NT2/D1 (cell line): ENCODE measurements around the gene HOATZ.

Source experiments
- DNase-seq: peaks from one replicate; pipeline ENCODE4 v3.0.0-alpha.2; 2011; ENCODE audit warnings: low read depth, low spot score
- H3K27me3 ChIP-seq: 2 replicates; pipeline ENCODE4 v1.6.0; 2011; ENCODE audit warnings: mild to moderate bottlenecking; ENCODE audit not compliant: insufficient read length, insufficient read depth
- H3K36me3 ChIP-seq: 2 replicates; pipeline ENCODE4 v1.6.1; 2011; ENCODE audit warnings: mild to moderate bottlenecking, low read length, mixed read lengths; ENCODE audit not compliant: insufficient read depth, insufficient read length
- H3K4me1 ChIP-seq: 2 replicates; pipeline ENCODE4 v1.5.1; 2011; ENCODE audit not compliant: insufficient read depth, insufficient read length
- H3K4me3 ChIP-seq: 2 replicates; pipeline ENCODE4 v1.5.1; 2011; ENCODE audit warnings: low read depth; ENCODE audit not compliant: insufficient read length
- H3K9ac ChIP-seq: 2 replicates; pipeline ENCODE4 v1.6.0; 2011; ENCODE audit warnings: low read depth; ENCODE audit not compliant: insufficient read length
- H3K9me3 ChIP-seq: 2 replicates; pipeline ENCODE4 v1.5.1; 2011; ENCODE audit warnings: mild to moderate bottlenecking, low read length; ENCODE audit not compliant: insufficient read depth
- SUZ12 ChIP-seq: IDR thresholded peaks from 2 replicates; pipeline ENCODE4 v1.6.1; 2011; ENCODE audit not compliant: insufficient read length, insufficient read depth; ENCODE audit errors: extremely low read depth
- YY1 ChIP-seq: IDR thresholded peaks from 2 replicates; pipeline ENCODE4 v1.6.1; 2011; ENCODE audit not compliant: insufficient read length, insufficient read depth
- ZNF274 ChIP-seq: IDR thresholded peaks from 2 replicates; pipeline ENCODE4 v1.6.1; 2011; ENCODE audit warnings: mild to moderate bottlenecking, low read depth, low read length

HOATZ gene

GRCh38 chr11:111530091-111530490 lies 15.5 kb downstream of the HOATZ start:
- Histone ChIP-seq H3K9ac (no peak overlapping the region), H3K4me3 (no peak overlapping the region), H3K27me3 (peaks cover 3% of the 10 kb centered on the region), H3K9me3 (no peaks in the 10 kb centered on the region), H3K36me3 (no peaks in the 10 kb centered on the region), H3K4me1 (peaks cover 1% of the 10 kb centered on the region)
- no peak for DNase-seq
- TF ChIP-seq YY1 (no peak), ZNF274 (no peak), SUZ12 (no peak)

DNA sequence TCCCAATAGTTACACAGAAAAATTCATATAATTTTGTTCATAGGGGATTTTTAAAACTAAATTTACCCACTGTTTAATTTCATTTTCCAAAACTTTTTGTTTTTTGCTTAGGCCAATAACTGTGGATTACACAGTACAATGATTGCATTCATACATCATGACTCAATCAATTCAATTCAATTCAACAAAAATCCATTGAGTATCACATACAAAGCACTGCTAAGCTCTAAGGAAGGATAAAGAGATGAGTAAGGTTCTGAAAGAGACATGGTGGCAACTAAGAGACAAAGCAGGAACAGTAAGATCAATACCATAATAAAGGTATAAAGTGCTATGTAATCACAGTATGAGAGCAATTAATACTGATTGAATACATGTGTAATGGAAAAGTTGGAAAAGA lies 16.6 kb downstream of the HOATZ start:
- Histone ChIP-seq H3K36me3 (no peaks in the 10 kb centered on the region), H3K4me1 (peaks cover 1% of the 10 kb centered on the region), H3K9me3 (no peaks in the 10 kb centered on the region), H3K27me3 (peaks cover 3% of the 10 kb centered on the region), H3K4me3 (no peak overlapping the region), H3K9ac (no peak overlapping the region)
- TF ChIP-seq ZNF274 (no peak), SUZ12 (no peak), YY1 (no peak)
- no peak for DNase-seq

- Histone ChIP-seq H3K9ac (no peak overlapping the region), H3K9me3 (no peaks in the 10 kb centered on the region), H3K4me3 (no peak overlapping the region), H3K36me3 (no peaks in the 10 kb centered on the region), H3K27me3 (peaks cover 3% of the 10 kb centered on the region), H3K4me1 (peaks cover 1% of the 10 kb centered on the region)
- DNase-seq = no peak
- no peak for TF ChIP-seq SUZ12
- TF ChIP-seq YY1 = no peak
- TF ChIP-seq ZNF274 = no peak
These were observed 17.2 kb downstream of the HOATZ start for GRCh38 chr11:111531687-111532364.

DNA sequence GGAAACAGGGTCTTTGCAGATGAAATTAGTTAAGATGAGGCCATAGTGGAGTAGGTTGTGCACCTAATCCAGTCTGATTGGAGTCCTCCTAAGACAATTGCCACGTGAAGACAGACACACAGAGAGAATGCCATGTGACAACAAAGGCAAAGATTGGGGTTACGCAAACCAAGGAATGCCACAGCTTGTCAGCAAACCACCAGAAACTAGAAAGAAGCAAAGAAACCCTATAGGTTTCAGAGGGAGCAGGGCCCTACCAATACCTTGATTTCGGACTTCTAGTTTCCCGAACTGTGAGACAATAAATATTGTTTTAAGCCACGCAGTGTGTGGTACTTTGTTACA lies 17.8 kb downstream of the HOATZ start:
- H3K36me3 ChIP-seq = no peaks in the 10 kb centered on the region
- H3K9me3 ChIP-seq = no peaks in the 10 kb centered on the region
- H3K27me3 ChIP-seq = peaks cover 3% of the 10 kb centered on the region
- no peak for DNase-seq
- peaks cover 1% of the 10 kb centered on the region for H3K4me1 ChIP-seq
- TF ChIP-seq ZNF274 (no peak), SUZ12 (no peak), YY1 (no peak)
- no peak overlapping the region for H3K4me3 ChIP-seq
- no peak overlapping the region for H3K9ac ChIP-seq

GRCh38 chr11:111535281-111535680 lies 20.7 kb downstream of the HOATZ start:
- Histone ChIP-seq H3K4me3 (no peak overlapping the region), H3K4me1 (peaks cover 1% of the 10 kb centered on the region), H3K27me3 (peaks cover 25% of the 10 kb centered on the region), H3K9me3 (0 out of 2 replicates have a peak, but pooled peaks cover 4% of the 10 kb centered on the region), H3K36me3 (no peaks in the 10 kb centered on the region), H3K9ac (no peak overlapping the region)
- no peak for DNase-seq
- no peak for TF ChIP-seq YY1
- no peak for TF ChIP-seq SUZ12
- no peak for TF ChIP-seq ZNF274

GRCh38 chr11:111537336-111537860 lies 22.8 kb downstream of the HOATZ start:
- Histone ChIP-seq H3K27me3 (peaks cover 45% of the 10 kb centered on the region), H3K36me3 (no peaks in the 10 kb centered on the region), H3K9me3 (0 out of 2 replicates have a peak, but pooled peaks cover 4% of the 10 kb centered on the region), H3K4me1 (no peaks in the 10 kb centered on the region), H3K4me3 (no peak overlapping the region), H3K9ac (no peak overlapping the region)
- TF ChIP-seq SUZ12 (no peak), YY1 (no peak), ZNF274 (no peak)
- DNase-seq = no peak

GRCh38 chr11:111538407-111539114 lies 24.0 kb downstream of the HOATZ start:
- Histone ChIP-seq H3K9me3 (0 out of 2 replicates have a peak, but pooled peaks cover 4% of the 10 kb centered on the region), H3K4me1 (no peaks in the 10 kb centered on the region), H3K27me3 (peaks cover 55% of the 10 kb centered on the region), H3K36me3 (no peaks in the 10 kb centered on the region), H3K4me3 (no peak overlapping the region), H3K9ac (no peak overlapping the region)
- DNase-seq = no peak
- TF ChIP-seq YY1 = no peak
- TF ChIP-seq ZNF274 = no peak
- no peak for TF ChIP-seq SUZ12
